H1 (cell line): Measurements from ENCODE around the gene UBE3B. TPM values are rescaled to one million over a fixed set of nuclear protein-coding genes. Genes with fewer than 3 reads are reported as not detected.

Source experiments
- CHD1 ChIP-seq: IDR thresholded peaks from 2 replicates; pipeline ENCODE4 v1.6.1; 2012; ENCODE audit warnings: low read depth, low read length, improper control_type of control experiment
- CHD2 ChIP-seq: IDR thresholded peaks from 2 replicates; pipeline ENCODE4 v1.6.1; 2012; ENCODE audit warnings: low read length, improper control_type of control experiment
- EZH2 ChIP-seq: fragments of 200-600 bp; sonication (generic); IDR thresholded peaks from 2 replicates; pipeline ENCODE4 v1.7.1; 2012; ENCODE audit warnings: low read depth, mild to moderate bottlenecking, moderate library complexity, low read length, inconsistent platforms; ENCODE audit not compliant: severe bottlenecking
- GABPA ChIP-seq: IDR thresholded peaks from 2 replicates; pipeline ENCODE4 v1.6.1; 2011; ENCODE audit warnings: mild to moderate bottlenecking, low read length, moderate library complexity, borderline replicate concordance; ENCODE audit not compliant: insufficient read depth
- KDM1A ChIP-seq: fragments of 200-600, 300-600 bp; sonication (generic); IDR thresholded peaks from 2 replicates; pipeline ENCODE4 v1.7.1; 2016; ENCODE audit warnings: mild to moderate bottlenecking, low read length, borderline replicate concordance
- NRF1 ChIP-seq: IDR thresholded peaks from 2 replicates; pipeline ENCODE4 v1.6.1; 2011; ENCODE audit warnings: mild to moderate bottlenecking, low read depth, low read length, improper control_type of control experiment
- POLR2A ChIP-seq, 2 experiments: IDR thresholded peaks; 1 replicate in 1 of 2; 2 replicates in 1 of 2; pipeline ENCODE4 v1.6.1; 2011; ENCODE audit warnings: low read depth in 2 of 2, low read length in 2 of 2, mild to moderate bottlenecking in 2 of 2; ENCODE audit errors: control extremely low read depth in 1 of 2
- RBBP5 ChIP-seq: IDR thresholded peaks from 2 replicates; pipeline ENCODE4 v1.7.1; 2012; ENCODE audit warnings: low read depth, mild to moderate bottlenecking, inconsistent platforms, low read length, moderate library complexity, borderline replicate concordance
- SUZ12 ChIP-seq: fragments of 200-600 bp; sonication (generic); IDR thresholded peaks from 2 replicates; pipeline ENCODE4 v1.6.1; 2012; ENCODE audit warnings: mild to moderate bottlenecking, inconsistent platforms, low read length, moderate library complexity, mixed read lengths
- TEAD4 ChIP-seq: IDR thresholded peaks from 2 replicates; pipeline ENCODE4 v1.6.1; 2012; ENCODE audit warnings: low read depth, low read length, inconsistent platforms, mixed read lengths
- polyA plus RNA-seq, 7 experiments: library from polyadenylated mRNA; depleted of rRNA in 3 of 7; stranded (reverse) in 5 of 7; unstranded in 2 of 7; fragments of >200 nt in 5 of 7; fragments of 200-250 nt in 2 of 7; gene quantifications; 1 replicate in 5 of 7; 2 replicates in 1 of 7; 4 replicates in 1 of 7; pipeline versions ENCODE4 v1.2.1 to v1.2.3, GENCODE V29; 2011 to 2013; ENCODE audit warnings: missing spikeins in 2 of 7, mixed read lengths in 2 of 7
- total RNA-seq: library from RNA; stranded (reverse); fragmentation: NEBNext Ultra II Directional; extraction: Animal tissue kit (Norgen Biotek cat#: 25700); gene quantifications from 2 replicates; pipeline ENCODE4 v1.2.1, GENCODE V29; 2021
- TF ChIP-seq, protein P1 (sequence below): fragments of 300-600 bp; sonication (generic); IDR thresholded peaks from 2 replicates; pipeline ENCODE4 v1.7.1; 2012; ENCODE audit warnings: low read length, moderate library complexity, mild to moderate bottlenecking, inconsistent platforms; ENCODE audit not compliant: insufficient replicate concordance
- TF ChIP-seq, protein P2 (sequence below): IDR thresholded peaks from 2 replicates; pipeline ENCODE4 v1.6.1; 2011; ENCODE audit warnings: low read length, improper control_type of control experiment

Gene UBE3B
- total and polyA plus RNA-seq, 2 of the 8 experiments (the other 6 are each of a cell fraction or from before 2014, with no cell fraction given) = 14.0 to 21.1 TPM

DNA sequence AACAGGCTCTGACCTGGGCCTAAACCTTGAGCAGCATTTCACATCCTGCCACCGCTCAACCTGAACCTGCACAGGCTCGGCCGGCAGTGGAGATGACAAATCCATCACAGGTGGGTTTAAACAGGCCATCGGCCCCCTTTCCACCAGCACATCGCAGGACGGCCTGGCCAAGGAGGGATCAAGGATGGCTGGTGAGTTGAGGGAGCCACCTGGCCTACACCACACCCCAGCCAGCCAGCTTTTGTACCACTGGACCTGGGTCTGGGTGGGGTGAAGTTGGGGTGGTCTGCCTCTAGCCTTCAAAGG is 81.7 kb downstream of the UBE3B start (continued):
- TF ChIP-seq, protein P1, sequence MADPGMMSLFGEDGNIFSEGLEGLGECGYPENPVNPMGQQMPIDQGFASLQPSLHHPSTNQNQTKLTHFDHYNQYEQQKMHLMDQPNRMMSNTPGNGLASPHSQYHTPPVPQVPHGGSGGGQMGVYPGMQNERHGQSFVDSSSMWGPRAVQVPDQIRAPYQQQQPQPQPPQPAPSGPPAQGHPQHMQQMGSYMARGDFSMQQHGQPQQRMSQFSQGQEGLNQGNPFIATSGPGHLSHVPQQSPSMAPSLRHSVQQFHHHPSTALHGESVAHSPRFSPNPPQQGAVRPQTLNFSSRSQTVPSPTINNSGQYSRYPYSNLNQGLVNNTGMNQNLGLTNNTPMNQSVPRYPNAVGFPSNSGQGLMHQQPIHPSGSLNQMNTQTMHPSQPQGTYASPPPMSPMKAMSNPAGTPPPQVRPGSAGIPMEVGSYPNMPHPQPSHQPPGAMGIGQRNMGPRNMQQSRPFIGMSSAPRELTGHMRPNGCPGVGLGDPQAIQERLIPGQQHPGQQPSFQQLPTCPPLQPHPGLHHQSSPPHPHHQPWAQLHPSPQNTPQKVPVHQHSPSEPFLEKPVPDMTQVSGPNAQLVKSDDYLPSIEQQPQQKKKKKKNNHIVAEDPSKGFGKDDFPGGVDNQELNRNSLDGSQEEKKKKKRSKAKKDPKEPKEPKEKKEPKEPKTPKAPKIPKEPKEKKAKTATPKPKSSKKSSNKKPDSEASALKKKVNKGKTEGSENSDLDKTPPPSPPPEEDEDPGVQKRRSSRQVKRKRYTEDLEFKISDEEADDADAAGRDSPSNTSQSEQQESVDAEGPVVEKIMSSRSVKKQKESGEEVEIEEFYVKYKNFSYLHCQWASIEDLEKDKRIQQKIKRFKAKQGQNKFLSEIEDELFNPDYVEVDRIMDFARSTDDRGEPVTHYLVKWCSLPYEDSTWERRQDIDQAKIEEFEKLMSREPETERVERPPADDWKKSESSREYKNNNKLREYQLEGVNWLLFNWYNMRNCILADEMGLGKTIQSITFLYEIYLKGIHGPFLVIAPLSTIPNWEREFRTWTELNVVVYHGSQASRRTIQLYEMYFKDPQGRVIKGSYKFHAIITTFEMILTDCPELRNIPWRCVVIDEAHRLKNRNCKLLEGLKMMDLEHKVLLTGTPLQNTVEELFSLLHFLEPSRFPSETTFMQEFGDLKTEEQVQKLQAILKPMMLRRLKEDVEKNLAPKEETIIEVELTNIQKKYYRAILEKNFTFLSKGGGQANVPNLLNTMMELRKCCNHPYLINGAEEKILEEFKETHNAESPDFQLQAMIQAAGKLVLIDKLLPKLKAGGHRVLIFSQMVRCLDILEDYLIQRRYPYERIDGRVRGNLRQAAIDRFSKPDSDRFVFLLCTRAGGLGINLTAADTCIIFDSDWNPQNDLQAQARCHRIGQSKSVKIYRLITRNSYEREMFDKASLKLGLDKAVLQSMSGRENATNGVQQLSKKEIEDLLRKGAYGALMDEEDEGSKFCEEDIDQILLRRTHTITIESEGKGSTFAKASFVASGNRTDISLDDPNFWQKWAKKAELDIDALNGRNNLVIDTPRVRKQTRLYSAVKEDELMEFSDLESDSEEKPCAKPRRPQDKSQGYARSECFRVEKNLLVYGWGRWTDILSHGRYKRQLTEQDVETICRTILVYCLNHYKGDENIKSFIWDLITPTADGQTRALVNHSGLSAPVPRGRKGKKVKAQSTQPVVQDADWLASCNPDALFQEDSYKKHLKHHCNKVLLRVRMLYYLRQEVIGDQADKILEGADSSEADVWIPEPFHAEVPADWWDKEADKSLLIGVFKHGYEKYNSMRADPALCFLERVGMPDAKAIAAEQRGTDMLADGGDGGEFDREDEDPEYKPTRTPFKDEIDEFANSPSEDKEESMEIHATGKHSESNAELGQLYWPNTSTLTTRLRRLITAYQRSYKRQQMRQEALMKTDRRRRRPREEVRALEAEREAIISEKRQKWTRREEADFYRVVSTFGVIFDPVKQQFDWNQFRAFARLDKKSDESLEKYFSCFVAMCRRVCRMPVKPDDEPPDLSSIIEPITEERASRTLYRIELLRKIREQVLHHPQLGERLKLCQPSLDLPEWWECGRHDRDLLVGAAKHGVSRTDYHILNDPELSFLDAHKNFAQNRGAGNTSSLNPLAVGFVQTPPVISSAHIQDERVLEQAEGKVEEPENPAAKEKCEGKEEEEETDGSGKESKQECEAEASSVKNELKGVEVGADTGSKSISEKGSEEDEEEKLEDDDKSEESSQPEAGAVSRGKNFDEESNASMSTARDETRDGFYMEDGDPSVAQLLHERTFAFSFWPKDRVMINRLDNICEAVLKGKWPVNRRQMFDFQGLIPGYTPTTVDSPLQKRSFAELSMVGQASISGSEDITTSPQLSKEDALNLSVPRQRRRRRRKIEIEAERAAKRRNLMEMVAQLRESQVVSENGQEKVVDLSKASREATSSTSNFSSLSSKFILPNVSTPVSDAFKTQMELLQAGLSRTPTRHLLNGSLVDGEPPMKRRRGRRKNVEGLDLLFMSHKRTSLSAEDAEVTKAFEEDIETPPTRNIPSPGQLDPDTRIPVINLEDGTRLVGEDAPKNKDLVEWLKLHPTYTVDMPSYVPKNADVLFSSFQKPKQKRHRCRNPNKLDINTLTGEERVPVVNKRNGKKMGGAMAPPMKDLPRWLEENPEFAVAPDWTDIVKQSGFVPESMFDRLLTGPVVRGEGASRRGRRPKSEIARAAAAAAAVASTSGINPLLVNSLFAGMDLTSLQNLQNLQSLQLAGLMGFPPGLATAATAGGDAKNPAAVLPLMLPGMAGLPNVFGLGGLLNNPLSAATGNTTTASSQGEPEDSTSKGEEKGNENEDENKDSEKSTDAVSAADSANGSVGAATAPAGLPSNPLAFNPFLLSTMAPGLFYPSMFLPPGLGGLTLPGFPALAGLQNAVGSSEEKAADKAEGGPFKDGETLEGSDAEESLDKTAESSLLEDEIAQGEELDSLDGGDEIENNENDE = no peak
- TF ChIP-seq, protein P2, sequence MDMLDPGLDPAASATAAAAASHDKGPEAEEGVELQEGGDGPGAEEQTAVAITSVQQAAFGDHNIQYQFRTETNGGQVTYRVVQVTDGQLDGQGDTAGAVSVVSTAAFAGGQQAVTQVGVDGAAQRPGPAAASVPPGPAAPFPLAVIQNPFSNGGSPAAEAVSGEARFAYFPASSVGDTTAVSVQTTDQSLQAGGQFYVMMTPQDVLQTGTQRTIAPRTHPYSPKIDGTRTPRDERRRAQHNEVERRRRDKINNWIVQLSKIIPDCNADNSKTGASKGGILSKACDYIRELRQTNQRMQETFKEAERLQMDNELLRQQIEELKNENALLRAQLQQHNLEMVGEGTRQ = no peak
- TF ChIP-seq SUZ12 (no peak), TEAD4 (no peak), CHD1 (no peak), NRF1 (no peak), EZH2 (no peak), GABPA (no peak), CHD2 (no peak), RBBP5 (no peak), POLR2A (IDR thresholded peaks at IDR 0.05; ENCODE audit: control extremely low read depth in 1 of 2, low read depth in 2 of 2, low read length in 2 of 2) (no peak), KDM1A (no peak)
